Uterus (tissue), 4 donors: ENCODE results near the gene IGSF11. TPM values are rescaled to one million over a fixed set of nuclear protein-coding genes. Genes with fewer than 3 reads are reported as not detected.

Source experiments
- DNase-seq, 2 donors: peaks; one replicate each; pipeline ENCODE4 v3.0.0-alpha.2; 2019 to 2020
- H3K27ac ChIP-seq, 2 donors: fragments of 200-600 bp; sonication (generic); 1 replicate in 1 of 2; 2 replicates in 1 of 2; pipeline ENCODE4 v1.5.1; 2016 to 2018
- H3K27me3 ChIP-seq, 2 donors: fragments of 200-600 bp; sonication (generic); one replicate each; pipeline ENCODE4 v1.5.1; 2018 to 2019; ENCODE audit warnings: control low read depth in 1 of 2
- H3K36me3 ChIP-seq, 2 donors: fragments of 200-600 bp; sonication (generic); one replicate each; pipeline ENCODE4 v1.5.1; 2019; ENCODE audit warnings: control low read depth in 1 of 2
- H3K4me1 ChIP-seq, 2 donors: fragments of 200-600 bp; sonication (generic); one replicate each; pipeline ENCODE4 v1.5.1; 2018 to 2019; ENCODE audit warnings: control low read depth in 1 of 2
- H3K4me3 ChIP-seq, 2 donors: fragments of 200-600 bp; sonication (generic); 1 replicate in 1 of 2; 2 replicates in 1 of 2; pipeline ENCODE4 v1.5.1; 2018 to 2019; ENCODE audit warnings: mild to moderate bottlenecking in 1 of 2
- H3K9me3 ChIP-seq, 2 donors: fragments of 200-600 bp; sonication (generic); one replicate each; pipeline ENCODE4 v1.5.1; 2019; ENCODE audit warnings: control low read depth in 1 of 2
- CTCF ChIP-seq, 4 experiments: fragments of 200-600 bp in 2 of 4; fragments of 450-650 bp in 2 of 4; sonication (generic) in 2 of 4; IDR thresholded peaks; one replicate each; pipeline ENCODE4 v1.5.1; 2016 to 2019; ENCODE audit warnings: antibody characterized with exemption in 4 of 4, mild to moderate bottlenecking in 2 of 4, moderate library complexity in 1 of 4
- POLR2A ChIP-seq, 2 donors: fragments of 450-650 bp; IDR thresholded peaks; one replicate each; pipeline ENCODE4 v1.6.1; 2016; ENCODE audit warnings: antibody characterized with exemption in 2 of 2, mild to moderate bottlenecking in 1 of 2, moderate library complexity in 1 of 2
- intact Hi-C: fragments of 100-400 bp; cut with DNase I; formaldehyde crosslinking; loops from one replicate; pipeline ENCODE4 v1.15.1; 2023; ENCODE audit warnings: low total_unique reads
- total RNA-seq, 4 donors: library from RNA; depleted of rRNA in 3 of 4; stranded (reverse); fragments of >200 nt in 3 of 4; gene quantifications; one replicate each; pipeline versions ENCODE4 v1.1.0 to v1.2.4, GENCODE V29; 2014 to 2023
- donor health status: DM: yes; HTN: yes; CAD: no.

Gene IGSF11
- total RNA-seq, 4 donors from 2014 or later: 1.2 to 4.4 TPM; not detected in 2

- Histone ChIP-seq H3K4me1 (no peaks in the 10 kb centered on the region), H3K27me3 (no peaks in the 10 kb centered on the region), H3K27ac (no peak overlapping the region), H3K9me3 (no peaks in the 10 kb centered on the region), H3K36me3 (no peaks in the 10 kb centered on the region), H3K4me3 (no peak overlapping the region)
- intact Hi-C loops: no loop called here
- DNase-seq: no peak
- no peak for TF ChIP-seq POLR2A (IDR thresholded peaks at IDR 0.05)
- TF ChIP-seq CTCF (IDR thresholded peaks at IDR 0.05): no peak
These were observed 85.4 kb downstream of the IGSF11 start for GRCh38 chr3:118949113-118949760.

GRCh38 chr3:118948146-118948545 is 86.5 kb downstream of the IGSF11 start:
- intact Hi-C loops: no loop called here
- no peaks in the 10 kb centered on the region for H3K36me3 ChIP-seq
- no peaks in the 10 kb centered on the region for H3K9me3 ChIP-seq
- no peak for DNase-seq
- H3K4me3 ChIP-seq: no peak overlapping the region
- no peak overlapping the region for H3K27ac ChIP-seq
- no peak for TF ChIP-seq POLR2A (IDR thresholded peaks at IDR 0.05)
- TF ChIP-seq CTCF (IDR thresholded peaks at IDR 0.05): no peak
- H3K4me1 ChIP-seq: no peaks in the 10 kb centered on the region
- H3K27me3 ChIP-seq: no peaks in the 10 kb centered on the region

GRCh38 chr3:118946449-118946848 is 88.2 kb downstream of the IGSF11 start:
- H3K4me1 ChIP-seq: no peaks in the 10 kb centered on the region
- no peaks in the 10 kb centered on the region for H3K36me3 ChIP-seq
- H3K27ac ChIP-seq: no peak overlapping the region
- no peak for TF ChIP-seq CTCF (IDR thresholded peaks at IDR 0.05)
- no peak for TF ChIP-seq POLR2A (IDR thresholded peaks at IDR 0.05)
- H3K4me3 ChIP-seq: no peak overlapping the region
- DNase-seq: no peak
- no peaks in the 10 kb centered on the region for H3K27me3 ChIP-seq
- intact Hi-C loops: no loop called here
- H3K9me3 ChIP-seq: no peaks in the 10 kb centered on the region

- TF ChIP-seq CTCF (IDR thresholded peaks at IDR 0.05) (no peak), POLR2A (IDR thresholded peaks at IDR 0.05) (no peak)
- no peaks in the 10 kb centered on the region for H3K9me3 ChIP-seq
- H3K4me3 ChIP-seq: no peak overlapping the region
- H3K36me3 ChIP-seq: no peaks in the 10 kb centered on the region
- intact Hi-C loops: no loop called here
- DNase-seq: no peak
- no peaks in the 10 kb centered on the region for H3K4me1 ChIP-seq
- no peak overlapping the region for H3K27ac ChIP-seq
- no peaks in the 10 kb centered on the region for H3K27me3 ChIP-seq
These were observed 88.8 kb downstream of the IGSF11 start for GRCh38 chr3:118945834-118946233.

GRCh38 chr3:118943597-118943996 is 91.0 kb downstream of the IGSF11 start:
- Histone ChIP-seq H3K36me3 (no peaks in the 10 kb centered on the region), H3K9me3 (no peaks in the 10 kb centered on the region), H3K4me3 (no peak overlapping the region), H3K27me3 (no peaks in the 10 kb centered on the region), H3K4me1 (no peaks in the 10 kb centered on the region), H3K27ac (no peak overlapping the region)
- intact Hi-C loops: no loop called here
- TF ChIP-seq POLR2A (IDR thresholded peaks at IDR 0.05): no peak
- no peak for TF ChIP-seq CTCF (IDR thresholded peaks at IDR 0.05)
- no peak for DNase-seq
